ENCODE results near the gene MC3R.

Gene MC3R

DNA sequence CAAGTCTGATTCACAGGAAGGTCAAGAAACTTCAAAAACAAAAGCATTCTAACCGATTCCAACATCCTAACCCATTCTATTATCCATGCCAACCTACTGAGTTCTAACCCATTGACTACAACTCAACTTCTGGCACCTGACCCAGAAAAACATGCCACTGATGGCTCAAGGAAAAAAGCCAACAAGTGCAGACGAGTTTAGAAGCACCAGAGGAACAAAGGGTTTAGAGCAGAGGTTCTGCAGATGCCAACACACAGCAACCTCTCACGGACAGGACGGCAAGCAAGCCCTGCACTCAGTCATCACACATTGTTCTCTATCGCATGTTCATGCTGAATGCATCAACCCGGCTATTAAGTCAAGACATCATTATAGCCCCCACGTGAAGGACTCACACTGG, 25.2 kb upstream of the MC3R start:
- DNase-seq (ENCODE audit: low read depth) = no peak
- no peak overlapping the region for H3K4me3 ChIP-seq (ENCODE audit: low read length)
- TF ChIP-seq, protein P1, sequence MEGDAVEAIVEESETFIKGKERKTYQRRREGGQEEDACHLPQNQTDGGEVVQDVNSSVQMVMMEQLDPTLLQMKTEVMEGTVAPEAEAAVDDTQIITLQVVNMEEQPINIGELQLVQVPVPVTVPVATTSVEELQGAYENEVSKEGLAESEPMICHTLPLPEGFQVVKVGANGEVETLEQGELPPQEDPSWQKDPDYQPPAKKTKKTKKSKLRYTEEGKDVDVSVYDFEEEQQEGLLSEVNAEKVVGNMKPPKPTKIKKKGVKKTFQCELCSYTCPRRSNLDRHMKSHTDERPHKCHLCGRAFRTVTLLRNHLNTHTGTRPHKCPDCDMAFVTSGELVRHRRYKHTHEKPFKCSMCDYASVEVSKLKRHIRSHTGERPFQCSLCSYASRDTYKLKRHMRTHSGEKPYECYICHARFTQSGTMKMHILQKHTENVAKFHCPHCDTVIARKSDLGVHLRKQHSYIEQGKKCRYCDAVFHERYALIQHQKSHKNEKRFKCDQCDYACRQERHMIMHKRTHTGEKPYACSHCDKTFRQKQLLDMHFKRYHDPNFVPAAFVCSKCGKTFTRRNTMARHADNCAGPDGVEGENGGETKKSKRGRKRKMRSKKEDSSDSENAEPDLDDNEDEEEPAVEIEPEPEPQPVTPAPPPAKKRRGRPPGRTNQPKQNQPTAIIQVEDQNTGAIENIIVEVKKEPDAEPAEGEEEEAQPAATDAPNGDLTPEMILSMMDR (conservative IDR thresholded peaks at IDR 0.05; ENCODE audit: low read length) = no peak

DNA sequence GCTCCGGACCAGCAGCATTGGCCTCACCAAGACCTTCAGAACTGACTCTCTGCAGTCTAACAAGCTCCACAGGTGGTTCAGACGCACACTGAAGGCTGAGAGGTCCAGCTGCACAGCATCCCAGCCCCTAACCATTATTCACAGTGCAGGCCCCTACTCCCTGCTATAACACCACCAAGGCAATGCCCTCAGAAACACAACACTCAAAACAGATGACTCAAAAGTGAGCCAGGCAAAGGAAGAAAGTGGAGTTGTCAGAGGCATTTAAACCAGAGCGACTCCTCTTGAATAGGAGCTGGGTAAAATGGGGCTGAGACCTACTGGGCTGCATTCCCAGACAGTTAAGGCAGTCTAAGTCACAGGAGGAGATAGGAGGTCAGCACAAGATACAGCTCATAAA, 20.5 kb upstream of the MC3R start:
- DNase-seq (ENCODE audit: low read depth) = no peak
- H3K4me3 ChIP-seq (ENCODE audit: low read length) = no peak overlapping the region
- TF ChIP-seq, protein P1 (conservative IDR thresholded peaks at IDR 0.05; ENCODE audit: low read length) = no peak

GRCh38 chr20:56229812-56230211, 18.7 kb upstream of the MC3R start:
- TF ChIP-seq, protein P1 (conservative IDR thresholded peaks at IDR 0.05; ENCODE audit: low read length) = no peak
- DNase-seq (ENCODE audit: low read depth) = no peak
- H3K4me3 ChIP-seq (ENCODE audit: low read length) = no peak overlapping the region

DNA sequence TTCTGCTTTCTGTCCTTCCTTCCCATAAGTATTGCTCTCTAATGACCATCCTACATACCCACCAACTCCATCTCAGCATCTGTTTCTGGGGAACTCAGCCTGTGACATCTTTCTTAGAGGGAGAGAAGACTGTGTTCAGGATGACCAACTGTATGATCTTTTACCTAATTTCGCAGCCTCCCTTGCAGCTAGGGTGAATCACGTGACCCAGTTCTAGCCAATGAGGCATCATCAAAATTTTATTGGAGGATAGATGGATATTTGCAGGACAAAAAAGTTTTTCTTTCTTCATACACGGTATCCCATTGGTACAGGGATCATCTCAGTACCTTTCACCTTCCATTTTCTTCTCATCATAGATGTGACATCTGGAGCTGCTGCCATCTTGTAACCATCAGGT, 14.4 kb upstream of the MC3R start:
- DNase-seq (ENCODE audit: low read depth) = no peak
- H3K4me3 ChIP-seq (ENCODE audit: low read length) = no peak overlapping the region
- TF ChIP-seq, protein P1 (conservative IDR thresholded peaks at IDR 0.05; ENCODE audit: low read length) = no peak

DNA sequence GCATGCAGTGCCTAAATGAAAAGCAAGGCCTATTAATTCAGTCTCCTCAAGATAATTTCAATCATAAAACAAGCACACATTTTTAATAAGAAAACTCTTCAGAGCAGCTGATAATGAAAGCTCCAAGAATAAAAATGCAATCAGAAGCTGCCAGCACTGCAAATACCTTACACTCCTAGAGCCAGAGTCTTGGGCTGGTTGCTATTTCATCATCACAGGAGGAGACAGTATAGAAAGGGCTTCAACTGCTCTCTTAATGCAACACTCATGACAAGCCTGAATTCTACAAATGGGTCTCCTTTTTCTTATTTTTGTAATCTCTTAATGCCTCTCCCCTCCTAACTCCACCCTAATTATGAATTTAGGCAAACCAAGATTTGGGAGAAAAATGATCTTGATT, 11.2 kb upstream of the MC3R start:
- H3K4me3 ChIP-seq (ENCODE audit: low read length) = no peak overlapping the region
- TF ChIP-seq, protein P1 (conservative IDR thresholded peaks at IDR 0.05; ENCODE audit: low read length) = no peak
- DNase-seq (ENCODE audit: low read depth) = no peak

- H3K4me3 ChIP-seq (ENCODE audit: low read length) = no peak overlapping the region
- TF ChIP-seq, protein P1 (conservative IDR thresholded peaks at IDR 0.05; ENCODE audit: low read length) = no peak
- DNase-seq (ENCODE audit: low read depth) = no peak
Measured at GRCh38 chr20:56244259-56244658, 4.3 kb upstream of the MC3R start.

- H3K4me3 ChIP-seq (ENCODE audit: low read length) = no peak overlapping the region
- no peak for DNase-seq (ENCODE audit: low read depth)
- TF ChIP-seq, protein P1 (conservative IDR thresholded peaks at IDR 0.05; ENCODE audit: low read length) = no peak
Measured at GRCh38 chr20:56245761-56246160, 2.8 kb upstream of the MC3R start.

Measured in AG10803 (cell line).